Activated naive CD8-positive, alpha-beta T cell treated with anti-CD3 and anti-CD28 coated beads, Interleukin-2, amount 50 U/mL, for 16 hours (primary cell): ENCODE data around the gene CCDC185.
"Not testable (repeated sequence)": the region's sequence is repeated elsewhere in the genome, so short reads cannot be mapped to it uniquely, and the experiment has no call there.

Source experiments
- DNase-seq: peaks from one replicate; pipeline ENCODE4 v3.0.0-alpha.2; 2020; ENCODE audit warnings: low read depth, low spot score

CCDC185 gene

GRCh38 chr1:223394242-223394641 is 1.0 kb downstream of the CCDC185 start:
- no peak for DNase-seq

GRCh38 chr1:223394706-223395105 is 1.5 kb downstream of the CCDC185 start:
- DNase-seq, result no peak

- not testable (repeated sequence) for DNase-seq
Observed at GRCh38 chr1:223399393-223399792, 6.2 kb downstream of the CCDC185 start.

GRCh38 chr1:223401873-223402789 is 8.9 kb downstream of the CCDC185 start:
- no peak for DNase-seq

DNA sequence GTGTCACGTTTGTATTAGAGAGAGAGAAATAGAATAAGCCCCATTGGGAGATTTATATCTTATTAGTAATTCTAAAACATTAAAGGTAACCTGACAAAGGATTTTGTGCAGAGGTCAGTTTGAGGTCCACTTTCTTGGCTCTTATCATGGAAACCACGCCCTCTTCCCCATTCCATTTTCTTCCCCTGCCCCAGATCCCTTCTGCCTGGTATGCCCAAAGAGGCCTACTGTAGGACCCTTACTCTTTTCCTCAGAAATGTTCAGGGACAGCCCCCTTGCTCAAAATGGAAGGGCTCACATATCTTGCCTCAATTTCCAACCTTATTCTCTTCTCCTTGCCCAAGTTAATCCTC is 9.6 kb downstream of the CCDC185 start:
- no peak for DNase-seq

DNA sequence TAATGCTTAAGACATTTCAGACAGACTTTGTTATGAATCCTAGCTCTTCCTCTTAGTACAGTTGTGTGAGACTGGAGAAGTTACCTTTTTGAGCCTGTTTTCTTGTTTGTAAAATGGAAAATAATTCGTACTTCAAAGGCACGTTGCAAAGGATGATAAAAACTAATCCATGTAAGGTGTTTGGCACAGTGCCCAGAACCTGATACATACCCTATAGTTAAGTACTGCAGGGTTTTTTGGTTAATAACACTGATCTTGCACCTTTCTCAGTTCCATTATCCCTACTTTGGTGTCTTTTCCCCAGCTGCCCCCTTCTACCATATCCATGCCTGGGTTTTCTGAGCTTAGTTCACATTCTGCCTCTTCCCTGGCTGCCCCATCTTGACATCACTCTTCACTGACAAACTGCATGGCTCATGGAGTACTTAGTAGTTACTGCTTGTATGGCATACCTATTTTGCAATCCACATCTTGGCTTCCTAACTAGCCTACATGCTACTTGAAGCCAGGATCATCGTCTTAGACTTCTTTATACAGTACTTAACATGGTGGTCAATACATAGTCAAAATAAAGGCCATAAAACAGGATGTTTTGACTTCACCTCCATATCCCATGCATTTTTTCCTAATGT is 10.1 kb downstream of the CCDC185 start:
- no peak for DNase-seq

GRCh38 chr1:223405507-223405906 is 12.3 kb downstream of the CCDC185 start:
- no peak for DNase-seq

DNA sequence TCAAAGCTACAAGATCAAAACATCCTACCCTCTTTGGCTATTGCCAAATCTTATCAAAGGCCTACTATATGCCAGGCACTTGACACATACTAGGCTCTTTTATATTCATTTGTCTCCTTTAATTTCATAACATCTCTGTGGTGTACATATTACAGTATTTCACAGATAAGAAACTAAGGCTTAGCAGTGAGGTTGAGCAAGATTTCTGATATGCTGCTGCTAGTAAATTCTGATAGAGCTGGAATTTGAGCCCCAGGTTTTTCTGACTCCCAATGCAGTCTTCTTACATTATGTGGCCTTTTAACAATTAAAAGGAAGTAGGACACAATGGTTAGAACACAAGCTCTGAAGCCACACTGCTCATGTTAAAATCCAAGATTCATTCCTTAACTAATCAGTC is 16.8 kb downstream of the CCDC185 start:
- no peak for DNase-seq

DNA sequence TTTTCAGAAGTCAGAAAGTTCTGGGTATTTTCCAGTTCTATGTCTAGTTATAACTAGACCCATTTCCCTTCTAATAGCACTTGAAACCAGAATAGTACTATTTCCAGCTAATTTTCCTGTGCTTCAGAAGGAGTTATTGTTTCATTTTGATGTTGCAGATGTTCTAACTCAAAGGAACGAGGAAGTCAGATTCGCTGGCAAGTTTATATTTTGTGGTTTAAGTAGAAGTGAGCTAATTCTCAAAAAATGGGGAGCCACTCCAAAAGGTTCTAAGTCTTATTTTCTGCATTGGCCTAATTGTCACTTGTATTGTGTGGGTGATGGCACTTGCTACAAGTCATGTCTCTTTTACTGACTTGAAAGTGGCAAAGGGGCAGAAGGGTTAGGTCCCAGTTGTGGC is 18.1 kb downstream of the CCDC185 start:
- no peak for DNase-seq

- no peak for DNase-seq
Observed at GRCh38 chr1:223411710-223412109, 18.5 kb downstream of the CCDC185 start.

DNA sequence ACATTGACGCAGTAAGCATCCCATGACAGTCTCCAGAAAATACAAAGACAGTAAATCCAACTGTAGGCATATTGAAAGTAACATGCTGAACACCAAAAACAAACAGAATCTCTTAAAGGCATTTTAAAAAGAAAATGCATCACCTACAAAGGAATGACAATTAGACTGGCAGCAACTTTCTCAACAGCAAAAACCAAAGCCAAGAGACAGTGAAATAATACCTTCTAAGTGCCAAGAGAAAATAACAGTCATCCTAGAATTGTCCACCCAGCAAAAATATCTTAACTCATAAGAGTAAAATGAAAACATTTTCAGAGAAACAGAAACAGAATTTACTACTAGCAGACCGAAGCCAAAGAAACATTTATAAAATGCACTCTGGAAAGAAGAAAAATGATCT is 20.0 kb downstream of the CCDC185 start:
- DNase-seq, result no peak

GRCh38 chr1:223417444-223417843 is 24.2 kb downstream of the CCDC185 start:
- no peak for DNase-seq

DNA sequence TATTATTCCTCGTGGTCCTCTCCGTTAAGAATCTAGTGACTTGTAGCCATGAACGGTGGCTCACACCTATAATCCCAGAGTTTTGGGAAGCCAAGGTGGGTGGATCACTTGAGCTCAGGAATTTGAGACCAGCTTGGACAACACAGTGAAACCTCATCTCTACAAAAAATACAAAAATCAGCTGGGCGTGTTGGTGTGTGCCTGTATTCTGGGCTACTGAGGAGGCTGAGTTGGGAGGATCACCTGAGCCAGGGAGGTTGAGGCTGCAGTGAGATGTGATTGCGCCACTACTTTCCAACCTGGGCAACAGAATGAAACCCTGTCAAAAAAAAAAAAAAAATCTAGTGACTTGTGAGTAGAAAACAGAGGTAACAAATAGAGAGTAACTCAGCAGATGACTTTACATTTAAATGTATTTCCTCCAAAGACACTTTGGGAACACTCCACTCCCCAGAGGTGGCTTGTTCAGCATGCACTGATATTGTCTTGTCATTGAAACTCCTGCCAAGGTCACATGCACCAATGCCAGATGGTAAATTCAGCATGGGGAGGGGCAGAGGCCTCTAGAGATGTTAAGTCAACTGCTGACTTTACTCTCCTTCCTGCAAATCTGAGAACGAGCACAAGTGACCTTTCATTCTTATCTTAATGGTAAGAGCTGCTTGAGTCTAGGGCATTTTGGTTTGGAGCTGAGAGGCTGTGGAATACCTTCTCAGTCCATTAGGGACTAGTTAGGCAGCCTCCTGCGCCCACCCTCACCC is 24.9 kb downstream of the CCDC185 start:
- DNase-seq, result no peak

- DNase-seq, result no peak
Observed at GRCh38 chr1:223419115-223419514, 25.9 kb downstream of the CCDC185 start.

- DNase-seq, result no peak
Observed at GRCh38 chr1:223419561-223419960, 26.3 kb downstream of the CCDC185 start.

DNA sequence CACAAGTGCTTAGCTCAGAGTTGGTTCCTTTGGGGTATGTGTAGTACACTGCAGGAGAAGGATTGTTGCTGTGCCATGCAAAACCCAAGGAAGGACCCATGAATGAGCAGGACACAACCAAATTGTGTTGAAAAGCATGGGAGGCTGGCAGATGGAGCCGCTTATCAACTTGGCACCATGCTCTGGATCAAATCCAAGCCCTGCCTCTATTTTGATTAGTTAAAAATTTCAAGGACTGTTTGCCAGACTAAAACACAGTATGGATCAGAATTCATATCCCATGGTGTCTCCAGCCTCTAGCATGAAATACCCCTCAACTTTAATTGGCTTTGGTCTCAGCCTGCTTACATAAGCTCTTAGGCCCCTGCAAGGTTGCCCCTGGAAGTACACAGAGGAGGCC is 27.8 kb downstream of the CCDC185 start:
- DNase-seq, result no peak

DNA sequence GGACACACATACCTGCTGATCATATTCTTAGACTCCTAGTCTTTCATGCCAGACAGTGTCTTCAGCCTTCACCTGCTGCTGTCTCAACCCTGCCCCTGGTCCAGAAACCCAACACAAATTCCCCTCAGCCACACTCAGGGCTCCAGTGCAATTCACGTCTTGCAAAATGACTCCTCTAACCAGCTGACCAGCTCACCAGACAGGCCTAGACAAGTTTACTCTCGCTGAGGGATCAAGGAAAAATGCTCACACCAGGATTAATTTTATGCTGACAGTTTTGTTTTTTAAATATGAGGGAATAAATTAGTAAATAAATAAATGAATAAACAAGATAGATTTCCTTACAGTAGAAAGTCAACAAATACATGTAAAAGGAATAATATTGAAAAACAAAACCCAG is 28.5 kb downstream of the CCDC185 start:
- DNase-seq, result no peak

DNA sequence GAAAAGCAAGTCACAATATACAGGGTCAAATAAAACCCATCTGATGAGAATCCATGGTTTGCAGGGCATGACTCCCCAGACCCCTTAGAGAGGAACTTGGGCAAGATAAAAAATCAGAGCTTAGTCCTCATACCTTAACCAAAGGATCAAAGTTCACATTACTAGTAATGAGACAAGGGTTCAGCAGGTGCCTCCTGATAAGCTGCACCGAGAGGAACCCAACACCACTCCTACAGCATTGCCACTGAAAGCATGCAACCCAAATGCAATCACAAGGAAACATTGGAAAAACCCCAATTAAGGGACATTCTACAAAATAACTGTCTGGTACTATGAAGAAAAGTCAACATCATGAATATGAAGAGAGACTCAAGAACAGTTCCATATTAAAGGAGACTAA is 29.7 kb downstream of the CCDC185 start:
- DNase-seq, result no peak

DNA sequence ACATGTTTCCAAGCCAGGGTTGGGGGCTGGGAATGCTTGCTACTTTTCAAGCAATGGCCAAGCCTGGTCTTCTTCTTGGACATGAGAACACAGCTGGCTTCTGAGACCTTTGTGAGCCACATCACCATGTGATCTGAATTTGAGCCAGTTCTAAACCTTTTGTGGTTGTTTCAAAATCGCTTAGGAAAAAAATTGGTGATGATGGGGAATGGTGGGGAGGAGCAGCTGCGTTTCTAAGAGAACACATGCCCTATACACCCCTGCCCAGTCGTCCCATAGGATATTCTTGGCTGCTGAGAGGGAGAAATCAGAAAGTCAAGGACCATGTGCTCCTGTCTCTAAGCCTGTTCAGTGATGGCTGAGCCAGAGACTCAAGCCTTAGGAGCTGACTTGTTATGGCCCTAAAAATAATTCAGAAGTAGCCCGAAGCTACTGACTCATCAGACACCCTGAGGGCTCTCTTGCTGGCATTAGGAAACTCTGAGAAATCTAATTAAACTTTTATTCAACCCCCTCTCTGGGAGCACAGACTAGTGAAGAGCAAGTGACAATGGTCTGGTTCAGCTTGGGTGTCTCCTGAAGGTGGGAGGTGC is 30.5 kb downstream of the CCDC185 start:
- no peak for DNase-seq

DNA sequence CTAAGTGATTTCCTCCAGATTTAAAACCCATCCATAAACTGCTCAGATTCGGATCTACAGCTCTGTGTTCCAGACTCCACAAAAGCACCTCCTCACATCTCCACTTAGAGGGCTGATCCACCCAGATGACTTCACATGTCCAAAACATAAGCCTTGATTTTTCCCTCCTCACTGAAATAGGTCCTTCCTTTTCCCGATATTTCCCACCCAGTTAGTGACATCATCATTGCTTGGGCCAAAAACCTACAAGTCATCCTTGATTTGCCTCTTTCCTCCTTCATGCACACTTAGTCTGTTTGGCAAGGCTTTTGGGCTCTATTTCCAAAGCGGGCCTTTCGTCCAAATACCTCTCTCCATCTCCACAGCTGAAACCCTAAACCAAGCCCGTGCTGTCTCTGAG is 32.3 kb downstream of the CCDC185 start:
- no peak for DNase-seq

GRCh38 chr1:223426936-223427335 is 33.7 kb downstream of the CCDC185 start:
- DNase-seq, result no peak

DNA sequence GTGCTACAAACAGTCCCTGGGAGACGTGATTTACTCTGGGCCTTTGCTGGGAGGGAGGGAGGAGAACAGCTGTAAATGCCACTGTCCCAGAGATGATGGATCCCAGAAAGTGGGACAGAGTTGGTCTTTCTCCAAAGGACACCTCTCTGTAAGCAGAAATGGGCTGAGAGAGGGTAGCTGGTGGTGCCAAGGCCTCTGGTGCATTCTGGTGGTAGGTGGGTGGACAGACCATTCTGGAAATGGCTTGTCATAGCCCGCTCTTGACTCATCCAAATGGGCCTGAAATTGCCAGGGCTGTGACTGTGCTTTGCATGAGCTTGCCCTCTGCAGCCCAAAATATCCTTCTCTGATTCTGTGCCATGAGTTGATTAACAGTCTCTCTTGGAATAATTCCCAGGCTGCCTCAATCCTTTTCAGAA is 36.1 kb downstream of the CCDC185 start:
- DNase-seq, result no peak
